GM12878 (cell line): ENCODE results near the gene PVALEF. TPM values are rescaled to one million over a fixed set of nuclear protein-coding genes. Genes with fewer than 3 reads are reported as not detected.

Source experiments
- ATAC-seq: fragments of 200-7000 bp; cut with Tn5 transposase; 3 replicates; pipeline ENCODE4 v1.9.1; 2020; ENCODE audit warnings: mild to moderate bottlenecking, moderate library complexity
- BruUV-seq: library from RNA; stranded (reverse); fragments of 400-500 nt; replicated peaks from 2 replicates; lab custom pipeline; 2021; lab: Mats Ljungman, UMichigan
- CTCF ChIA-PET: fragments of 300-600 bp; sonication (Branson Sonifier 250); formaldehyde crosslinking; extraction: SDS; loops from one replicate; lab custom pipeline; 2021; ENCODE audit warnings: inconsistent platforms; lab: Yijun Ruan, JAX
- POLR2A ChIA-PET: fragments of 350-600 bp; formaldehyde crosslinking; extraction: SDS; loops from one replicate; lab custom pipeline; 2021; ENCODE audit warnings: inconsistent platforms; lab: Charles Lee
- RAD21 ChIA-PET: fragments of 300-600 bp; sonication (Branson Sonifier 250); formaldehyde crosslinking; loops from one replicate; lab custom pipeline; 2023; ENCODE audit warnings: antibody characterized with exemption; ENCODE audit not compliant: unreplicated experiment; lab: Charles Lee
- SMC1A ChIA-PET: fragments of 300-600 bp; sonication (Branson Sonifier 250); formaldehyde crosslinking; loops from one replicate; lab custom pipeline; 2023; ENCODE audit not compliant: unreplicated experiment, uncharacterized antibody; lab: Charles Lee
- DNase-seq: peaks from one replicate; pipeline ENCODE4 v3.0.0-alpha.2; 2011; ENCODE audit warnings: low read depth, low spot score
- FAIRE-seq: peaks from 3 replicates; lab custom pipeline; 2011; peaks lifted over from hg19 to GRCh38; lab: Jason Lieb, UNC
- H2AFZ ChIP-seq: 2 replicates; pipeline ENCODE4 v1.6.0; 2011; ENCODE audit warnings: low read depth, low read length, control low read depth; ENCODE audit not compliant: control insufficient read depth
- H3K27ac ChIP-seq: 2 replicates; pipeline ENCODE4 v1.5.1; 2011; ENCODE audit warnings: control low read depth; ENCODE audit not compliant: control insufficient read depth, insufficient read depth
- H3K27me3 ChIP-seq, 2 experiments: replicated peaks in 1 of 2; 2 replicates each; pipeline versions ENCODE4 v1.6.0 to v1.6.1; 2011; ENCODE audit warnings: low read length in 1 of 2; ENCODE audit not compliant: control insufficient read depth in 2 of 2, insufficient read depth in 2 of 2
- H3K36me3 ChIP-seq, 2 experiments: 2 replicates each; pipeline ENCODE4 v1.5.1; 2011; ENCODE audit warnings: low read length in 1 of 2; ENCODE audit not compliant: control insufficient read depth in 2 of 2, insufficient read depth in 2 of 2
- H3K4me1 ChIP-seq: 2 replicates; pipeline ENCODE4 v1.6.1; 2011; ENCODE audit warnings: mild to moderate bottlenecking, low read length, moderate library complexity, mixed read lengths; ENCODE audit not compliant: control insufficient read depth, insufficient read depth
- H3K4me2 ChIP-seq: 2 replicates; pipeline ENCODE4 v1.6.0; 2011; ENCODE audit warnings: control low read depth; ENCODE audit not compliant: control insufficient read depth, insufficient read depth
- H3K4me3 ChIP-seq: fragments of 200-600 bp; sonication (generic); 2 replicates; pipeline ENCODE4 v1.5.1; 2016
- H3K79me2 ChIP-seq: 2 replicates; pipeline ENCODE4 v1.6.0; 2011; ENCODE audit warnings: low read length; ENCODE audit not compliant: control insufficient read depth, insufficient read depth
- H3K9ac ChIP-seq: 2 replicates; pipeline ENCODE4 v1.8.0; 2011; ENCODE audit warnings: low read length, control low read depth, mixed read lengths; ENCODE audit not compliant: control insufficient read depth, insufficient read depth
- H3K9me3 ChIP-seq: replicated peaks from 3 replicates; pipeline ENCODE4 v1.5.1; 2011; ENCODE audit warnings: mild to moderate bottlenecking, low read length; ENCODE audit not compliant: control insufficient read depth, insufficient read depth
- H4K20me1 ChIP-seq: 2 replicates; pipeline ENCODE4 v1.6.0; 2011; ENCODE audit not compliant: control insufficient read depth, insufficient read depth
- CHD4 ChIP-seq: fragments of 200-600 bp; sonication (generic); IDR thresholded peaks from 2 replicates; pipeline ENCODE4 v1.6.1; 2016; ENCODE audit warnings: mild to moderate bottlenecking
- CTCF ChIP-seq, 3 experiments: IDR thresholded peaks in 2 of 3; conservative IDR thresholded peaks in 1 of 3; 2 replicates each; pipeline ENCODE4 v1.5.1; 2011; ENCODE audit warnings: low read depth in 3 of 3, low read length in 3 of 3, mild to moderate bottlenecking in 3 of 3, control low read depth in 2 of 3, moderate library complexity in 2 of 3, inconsistent platforms in 1 of 3, mixed read lengths in 1 of 3; ENCODE audit not compliant: control insufficient read depth in 2 of 3, insufficient read depth in 1 of 3; ENCODE audit errors: extremely low read depth in 1 of 3
- DPF2 ChIP-seq: fragments of 450-650 bp; IDR thresholded peaks from 2 replicates; pipeline ENCODE4 v1.6.1; 2017; ENCODE audit warnings: mild to moderate bottlenecking
- EZH2 ChIP-seq: IDR thresholded peaks from 2 replicates; pipeline ENCODE4 v1.6.1; 2012; ENCODE audit warnings: low read depth, mild to moderate bottlenecking, control low read depth, inconsistent platforms, low read length, borderline replicate concordance; ENCODE audit not compliant: control insufficient read depth
- HDAC2 ChIP-seq: fragments of 200-600 bp; sonication (generic); IDR thresholded peaks from 2 replicates; pipeline ENCODE4 v1.6.1; 2017
- IKZF1 ChIP-seq: fragments of 450-650 bp; conservative IDR thresholded peaks from 2 replicates; pipeline ENCODE4 v1.6.1; 2017; ENCODE audit warnings: antibody characterized with exemption, mild to moderate bottlenecking
- MTA2 ChIP-seq: fragments of 450-650 bp; IDR thresholded peaks from 2 replicates; pipeline ENCODE4 v1.6.1; 2016; ENCODE audit warnings: low read depth, mild to moderate bottlenecking, moderate library complexity
- RAD21 ChIP-seq: IDR thresholded peaks from 2 replicates; pipeline ENCODE4 v1.6.1; 2011; ENCODE audit warnings: mild to moderate bottlenecking, low read depth, low read length, moderate library complexity; ENCODE audit not compliant: insufficient read depth
- RELA ChIP-seq: fragments of 450-650 bp; IDR thresholded peaks from 2 replicates; pipeline ENCODE4 v1.8.0; 2014; ENCODE audit warnings: borderline replicate concordance; ENCODE audit not compliant: partially characterized antibody
- SMAD5 ChIP-seq: IDR thresholded peaks from 2 replicates; pipeline ENCODE4 v1.6.1; 2016; ENCODE audit warnings: antibody characterized with exemption, low read depth
- TCF3 ChIP-seq: IDR thresholded peaks from 2 replicates; pipeline ENCODE4 v1.6.1; 2012; ENCODE audit warnings: low read depth, mild to moderate bottlenecking, low read length, borderline replicate concordance; ENCODE audit not compliant: insufficient read depth
- ZNF24 ChIP-seq: fragments of 450-650 bp; IDR thresholded peaks from 2 replicates; pipeline ENCODE4 v1.6.1; 2017; ENCODE audit warnings: antibody characterized with exemption, mild to moderate bottlenecking
- WGBS: methylation state at CpG from one replicate; pipeline ENCODE4 v1.1.6; 2016; ENCODE audit warnings: low lambda C conversion rate; ENCODE audit not compliant: insufficient replicate concordance, insufficient coverage; ENCODE audit errors: missing lambda C conversion rate; 5-methylcytosine and 5-hydroxymethylcytosine counted together
- in situ Hi-C: fragments of 300-500 bp; cut with MboI; formaldehyde crosslinking; loops from 9 replicates; pipeline ENCODE4 v1.14.3; 2018; ENCODE audit warnings: mixed read lengths
- intact Hi-C: fragments of 100-400 bp; cut with micrococcal nuclease; formaldehyde crosslinking; loops from one replicate; pipeline ENCODE4 v1.14.2; 2022; ENCODE audit not compliant: unreplicated experiment
- polyA plus RNA-seq, 11 experiments: library from polyadenylated mRNA; depleted of rRNA in 4 of 11; unstranded in 6 of 11; stranded (reverse) in 5 of 11; fragments of >200 nt; fragmentation: Nextera tagmentation in 4 of 11; fragmentation: Illumina TruSeq in 1 of 11; extraction: Ambion mirVana in 4 of 11; extraction: Trizol in 1 of 11; gene quantifications; 1 replicate in 1 of 11; 2 replicates in 10 of 11; pipeline versions ENCODE4 v1.2.1 to v1.2.3, GENCODE V29; 2011 to 2016; ENCODE audit warnings: inconsistent platforms in 2 of 11, missing spikeins in 2 of 11, low read depth in 1 of 11
- total RNA-seq, 4 experiments: library from RNA; depleted of rRNA in 3 of 4; stranded (reverse); fragments of >200 nt in 3 of 4; fragmentation: Illumina TruSeq in 1 of 4; extraction: Trizol in 1 of 4; gene quantifications; 2 replicates each; pipeline versions ENCODE4 v1.2.1 to v1.2.3, GENCODE V29; 2013 to 2021

Gene PVALEF
- total and polyA plus RNA-seq, 10 of the 15 experiments (the other 5 are each of a cell fraction or from before 2014, with no cell fraction given), result not detected

- Histone ChIP-seq H2AFZ (no peak overlapping the region), H3K79me2 (no peaks in the 10 kb centered on the region), H3K27ac (no peak overlapping the region), H3K9me3 (no peaks in the 10 kb centered on the region), H3K4me2 (no peak overlapping the region), H3K4me3 (no peak overlapping the region), H3K9ac (no peak overlapping the region), H3K27me3 (no peaks in the 10 kb centered on the region), H3K4me1 (no peaks in the 10 kb centered on the region), H3K36me3 (no peaks in the 10 kb centered on the region), H4K20me1 (no peaks in the 10 kb centered on the region)
- in situ Hi-C loops, result no loop called here
- no TSS peak for BruUV-seq
- ChIA-PET CTCF (no interaction called here), SMC1A (no interaction called here), RAD21 (no interaction called here), POLR2A (no interaction called here)
- TF ChIP-seq CHD4 (no peak), RAD21 (no peak), MTA2 (no peak), EZH2 (no peak), RELA (no peak), DPF2 (no peak), ZNF24 (no peak), HDAC2 (no peak), IKZF1 (no peak), TCF3 (no peak), CTCF (IDR thresholded peaks at IDR 0.05 in 2 of 3, conservative IDR thresholded peaks at IDR 0.05 in 1 of 3; ENCODE audit: control insufficient read depth in 2 of 3, extremely low read depth in 1 of 3, insufficient read depth in 1 of 3, low read depth in 3 of 3, low read length in 3 of 3) (no peak), SMAD5 (no peak)
- ATAC-seq (no peak), FAIRE-seq (no peak), DNase-seq (no peak)
- WGBS, result 66% methylated on average over 18 of the region's 18 CpGs
- intact Hi-C loops, result no loop called here
Measured at GRCh38 chr17:81154961-81155360, 10.3 kb upstream of the PVALEF start.
